OCI-LY7 (cell line): ENCODE results near the gene MGMT.

Experiments used
- CTCF ChIP-seq: fragments of 200-600 bp; sonication (generic); conservative IDR thresholded peaks from 2 replicates; pipeline ENCODE4 v1.5.1; 2014; ENCODE audit warnings: mild to moderate bottlenecking, antibody characterized with exemption, low read length, moderate library complexity, mixed read lengths
- EZH2phosphoT487 ChIP-seq: fragments of 200-600 bp; sonication (generic); IDR thresholded peaks from 2 replicates; pipeline ENCODE4 v1.6.1; 2018; ENCODE audit warnings: low read depth, borderline replicate concordance, mild to moderate bottlenecking, mixed run types, antibody characterized with exemption, low read length, moderate library complexity, mixed read lengths

- TF ChIP-seq CTCF (no peak), EZH2phosphoT487 (no peak)
Observed at GRCh38 chr10:129501652-129502436, 34.8 kb downstream of the MGMT start.
